GM10248 (cell line): Measurements from ENCODE around the gene CLEC14A.

ENCODE experiments used
- CTCF ChIA-PET: fragments of 300-600 bp; sonication (Branson Sonifier 250); formaldehyde crosslinking; extraction: SDS; loops from one replicate; lab custom pipeline; 2021; ENCODE audit warnings: antibody characterized with exemption; lab: Yijun Ruan, JAX
- POLR2A ChIA-PET: fragments of 350-650 bp; sonication (Branson Sonifier 250); formaldehyde crosslinking; extraction: SDS; loops from one replicate; lab custom pipeline; 2020; ENCODE audit warnings: antibody characterized with exemption; lab: Yijun Ruan, JAX
- DNase-seq: peaks from one replicate; pipeline ENCODE4 v3.0.0; 2012; ENCODE audit errors: extremely low spot score
- TF ChIP-seq, protein P1 (sequence below): IDR thresholded peaks from 2 replicates; pipeline ENCODE4 v1.5.1; 2012; ENCODE audit warnings: mild to moderate bottlenecking, low read depth; ENCODE audit errors: extremely low read depth, missing control alignments, control extremely low read depth

The CLEC14A gene

DNA sequence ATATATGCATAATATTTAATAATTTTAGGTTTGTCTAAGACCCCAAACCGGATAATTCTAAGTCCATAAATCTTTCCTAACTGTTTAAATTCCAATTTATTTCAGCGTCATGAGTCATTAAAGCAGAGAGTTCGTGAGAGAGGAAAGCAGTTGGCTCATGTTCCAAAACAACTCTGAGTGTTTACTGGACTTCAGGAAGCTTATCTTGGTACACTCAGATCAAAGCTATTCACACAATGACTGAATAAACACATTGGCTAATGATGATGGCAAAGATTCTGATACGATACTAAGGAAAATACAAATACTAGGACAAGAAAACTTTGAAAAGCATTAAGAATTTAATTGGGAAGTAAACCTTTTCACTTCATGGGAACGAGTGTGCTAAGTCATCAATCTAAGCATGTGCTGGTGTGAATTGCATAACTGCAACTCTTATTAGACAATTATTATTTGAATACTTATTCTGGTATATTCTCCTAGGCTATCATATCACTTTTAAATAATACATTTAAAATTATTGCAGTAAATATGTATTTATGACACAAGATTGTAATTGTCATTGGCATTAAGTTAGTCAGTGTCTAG, 34.8 kb upstream of the CLEC14A start:
- TF ChIP-seq, protein P1, sequence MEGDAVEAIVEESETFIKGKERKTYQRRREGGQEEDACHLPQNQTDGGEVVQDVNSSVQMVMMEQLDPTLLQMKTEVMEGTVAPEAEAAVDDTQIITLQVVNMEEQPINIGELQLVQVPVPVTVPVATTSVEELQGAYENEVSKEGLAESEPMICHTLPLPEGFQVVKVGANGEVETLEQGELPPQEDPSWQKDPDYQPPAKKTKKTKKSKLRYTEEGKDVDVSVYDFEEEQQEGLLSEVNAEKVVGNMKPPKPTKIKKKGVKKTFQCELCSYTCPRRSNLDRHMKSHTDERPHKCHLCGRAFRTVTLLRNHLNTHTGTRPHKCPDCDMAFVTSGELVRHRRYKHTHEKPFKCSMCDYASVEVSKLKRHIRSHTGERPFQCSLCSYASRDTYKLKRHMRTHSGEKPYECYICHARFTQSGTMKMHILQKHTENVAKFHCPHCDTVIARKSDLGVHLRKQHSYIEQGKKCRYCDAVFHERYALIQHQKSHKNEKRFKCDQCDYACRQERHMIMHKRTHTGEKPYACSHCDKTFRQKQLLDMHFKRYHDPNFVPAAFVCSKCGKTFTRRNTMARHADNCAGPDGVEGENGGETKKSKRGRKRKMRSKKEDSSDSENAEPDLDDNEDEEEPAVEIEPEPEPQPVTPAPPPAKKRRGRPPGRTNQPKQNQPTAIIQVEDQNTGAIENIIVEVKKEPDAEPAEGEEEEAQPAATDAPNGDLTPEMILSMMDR, result no peak
- POLR2A ChIA-PET, result no interaction called here

DNA sequence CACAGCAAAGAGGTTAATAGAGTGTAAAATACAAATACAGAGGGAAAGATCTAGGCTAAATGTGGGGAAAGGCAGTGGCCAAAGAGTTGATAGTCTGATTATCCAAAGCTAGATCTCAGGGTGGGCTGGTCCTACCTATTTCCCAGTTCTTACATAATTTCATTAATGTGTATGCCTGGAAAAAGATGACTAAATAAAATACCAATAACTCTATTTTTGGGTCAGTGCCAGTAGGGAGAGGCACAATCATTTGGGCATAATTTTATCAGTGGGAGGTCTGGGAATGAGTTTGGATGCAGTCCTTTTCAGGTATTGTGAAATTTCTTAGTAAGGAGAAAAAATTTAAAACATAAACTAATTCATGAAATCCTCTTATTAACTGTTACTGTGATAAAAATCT, 30.6 kb upstream of the CLEC14A start:
- POLR2A ChIA-PET, result no interaction called here
- no peak for DNase-seq
- CTCF ChIA-PET, result no interaction called here
- TF ChIP-seq, protein P1, result no peak

More for the DNA sequence above, 34.8 kb upstream of the CLEC14A start:
- CTCF ChIA-PET, result no interaction called here
- DNase-seq, result no peak

DNA sequence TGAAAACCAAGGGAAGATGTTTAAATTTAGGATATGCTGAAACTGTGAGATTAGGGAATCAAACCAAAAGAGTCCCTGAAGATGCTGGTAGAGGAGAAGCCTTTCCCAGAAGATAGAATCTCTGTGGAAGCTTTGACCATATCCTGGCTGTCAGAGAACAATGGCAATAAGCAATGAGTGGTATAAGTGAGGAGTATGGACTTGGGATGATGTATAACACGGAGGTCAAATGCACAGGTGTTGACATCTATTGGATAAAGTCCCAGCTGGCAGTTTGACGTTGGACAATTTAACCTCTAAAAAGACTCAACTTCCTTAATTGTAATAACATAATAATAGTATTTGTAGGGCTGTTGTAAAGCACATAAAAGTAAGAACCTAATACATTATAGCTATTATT, 30.1 kb upstream of the CLEC14A start:
- ChIA-PET POLR2A (no interaction called here), CTCF (no interaction called here)
- DNase-seq, result no peak
- TF ChIP-seq, protein P1, result no peak

DNA sequence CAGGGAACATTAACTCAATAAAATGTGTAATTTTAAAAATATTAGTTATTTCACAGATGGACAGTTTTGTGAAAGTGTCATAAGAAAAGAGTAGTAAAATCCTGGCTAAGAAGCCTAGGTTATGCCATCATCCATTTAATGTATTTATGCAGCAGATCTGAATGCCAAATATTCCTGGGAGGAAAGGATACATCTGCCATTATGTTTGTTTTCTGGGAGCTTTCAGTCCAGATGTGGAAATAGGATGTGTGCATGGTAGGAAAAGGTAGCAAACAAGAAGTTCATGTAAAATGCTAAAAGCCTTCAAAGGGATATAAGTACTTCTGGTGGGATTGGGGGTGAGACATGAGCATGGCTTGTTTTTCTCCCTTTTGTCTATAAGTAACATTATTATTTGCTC, 27.0 kb upstream of the CLEC14A start:
- ChIA-PET CTCF (interaction anchor here (1.2 kb wide), 1 partner anchor 9 kb away, joined by 3 read pairs; no protein-coding TSS in a partner anchor), POLR2A (no interaction called here)
- TF ChIP-seq, protein P1, result no peak
- no peak for DNase-seq

DNA sequence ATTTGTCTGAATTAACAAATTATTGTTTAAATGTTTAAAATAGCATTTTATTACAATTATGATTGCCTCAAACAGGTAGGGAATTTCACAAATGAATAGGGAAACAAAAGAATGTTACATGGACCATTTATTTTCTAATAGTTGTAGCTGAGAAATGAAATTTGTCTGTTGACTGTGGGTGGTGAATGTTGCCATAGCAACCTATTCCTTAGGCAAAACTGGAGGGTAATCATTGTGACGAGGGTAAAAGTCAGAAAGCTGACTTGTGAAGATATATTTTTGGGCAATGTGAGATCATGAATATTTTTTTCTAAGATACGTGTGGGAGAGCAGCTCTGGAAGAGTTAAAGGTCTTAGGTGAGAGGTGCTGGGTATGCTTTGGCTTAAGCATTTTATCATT, 24.2 kb upstream of the CLEC14A start:
- POLR2A ChIA-PET, result no interaction called here
- TF ChIP-seq, protein P1, result no peak
- CTCF ChIA-PET, result no interaction called here
- DNase-seq, result no peak

DNA sequence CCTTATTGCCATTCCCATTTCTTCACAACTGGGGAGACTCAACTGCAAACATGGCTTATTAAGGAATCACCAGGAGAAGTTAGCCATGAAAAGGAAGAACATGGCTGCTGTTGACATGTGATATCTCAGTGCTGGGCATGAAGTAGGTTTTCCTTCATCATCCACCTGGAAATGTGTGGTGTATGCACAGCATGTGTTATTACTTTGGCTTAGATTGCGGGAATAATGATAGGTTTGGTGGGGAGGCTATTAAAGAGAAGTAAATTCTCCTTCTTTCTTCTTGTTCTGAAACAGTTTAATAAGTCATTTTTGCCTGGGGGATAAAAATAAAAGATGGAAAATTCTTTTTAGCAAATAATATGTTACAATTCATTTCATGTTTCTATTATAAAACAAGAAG, 23.7 kb upstream of the CLEC14A start:
- ChIA-PET CTCF (no interaction called here), POLR2A (no interaction called here)
- TF ChIP-seq, protein P1, result no peak
- DNase-seq, result no peak
